GM12873 (cell line): ENCODE results near the gene ART5.

Experiments
- CTCF ChIP-seq: IDR thresholded peaks from 2 replicates; pipeline ENCODE4 v1.5.1; 2012; ENCODE audit warnings: low read depth, mild to moderate bottlenecking, moderate library complexity, low read length, control low read depth; ENCODE audit not compliant: insufficient read depth; ENCODE audit errors: missing control alignments

The ART5 gene

GRCh38 chr11:3675971-3676370 is 34.2 kb upstream of the ART5 start:
- no peak for TF ChIP-seq CTCF

GRCh38 chr11:3674189-3674588 is 32.4 kb upstream of the ART5 start:
- TF ChIP-seq CTCF, result no peak

- TF ChIP-seq CTCF, result no peak
These were observed 29.8 kb upstream of the ART5 start, which contains the start of gene CHRNA10 for GRCh38 chr11:3671334-3672254. Gene CHRNA10 (minus strand): TSS chr11:3671384. CDS start chr11:3671312, 72 bp downstream.

GRCh38 chr11:3669742-3670183 is 28.0 kb upstream of the ART5 start:
- no peak for TF ChIP-seq CTCF

GRCh38 chr11:3669128-3669527 is 27.3 kb upstream of the ART5 start:
- TF ChIP-seq CTCF, result no peak

- TF ChIP-seq CTCF, result no peak
These were observed 25.6 kb upstream of the ART5 start for GRCh38 chr11:3667149-3668035.

- TF ChIP-seq CTCF, result no peak
These were observed 24.3 kb upstream of the ART5 start for GRCh38 chr11:3666023-3666530.
